Measurements from ENCODE around the gene TMX1.

TMX1 gene

GRCh38 chr14:51242545-51243490, 2.8 kb downstream of the TMX1 start:
- no peak for DNase-seq

GRCh38 chr14:51244591-51244990, 4.5 kb downstream of the TMX1 start:
- no peak for DNase-seq

GRCh38 chr14:51246032-51246431, 6.0 kb downstream of the TMX1 start:
- DNase-seq = no peak

GRCh38 chr14:51248016-51248987, 8.3 kb downstream of the TMX1 start:
- no peak for DNase-seq

- DNase-seq = no peak
Measured at GRCh38 chr14:51251486-51251885, 11.4 kb downstream of the TMX1 start.

- no peak for DNase-seq
Measured at GRCh38 chr14:51253880-51254279, 13.8 kb downstream of the TMX1 start.

- DNase-seq = no peak
Measured at GRCh38 chr14:51258280-51258679, 18.2 kb downstream of the TMX1 start.

GRCh38 chr14:51258788-51259187, 18.7 kb downstream of the TMX1 start:
- no peak for DNase-seq

GRCh38 chr14:51260225-51260624, 20.2 kb downstream of the TMX1 start:
- no peak for DNase-seq

GRCh38 chr14:51261151-51261550, 21.1 kb downstream of the TMX1 start:
- no peak for DNase-seq

- no peak for DNase-seq
Measured at GRCh38 chr14:51262868-51263267, 22.8 kb downstream of the TMX1 start.

- no peak for DNase-seq
Measured at GRCh38 chr14:51269634-51270033, 29.6 kb downstream of the TMX1 start.

GRCh38 chr14:51276605-51277004, 36.6 kb downstream of the TMX1 start:
- no peak for DNase-seq

- DNase-seq = no peak
Measured at GRCh38 chr14:51277753-51278415, 37.8 kb downstream of the TMX1 start.

GRCh38 chr14:51282517-51282916, 42.5 kb downstream of the TMX1 start:
- DNase-seq = no peak

GRCh38 chr14:51283402-51284085, 43.5 kb downstream of the TMX1 start:
- peak; percentile 91 for DNase-seq

- DNase-seq = peak; percentile 38
Measured at GRCh38 chr14:51284241-51284640, 44.2 kb downstream of the TMX1 start.

GRCh38 chr14:51285120-51285519, 45.1 kb downstream of the TMX1 start:
- DNase-seq = no peak

GRCh38 chr14:51289169-51289568, 49.1 kb downstream of the TMX1 start:
- DNase-seq = peak; percentile 62

GRCh38 chr14:51290132-51290531, 50.1 kb downstream of the TMX1 start:
- no peak for DNase-seq

GRCh38 chr14:51291016-51291415, 51.0 kb downstream of the TMX1 start:
- DNase-seq = no peak

Measured in fibroblast of skin of scalp (primary cell).